ENCODE data around the gene TMEM223. TPM values are rescaled to one million over a fixed set of nuclear protein-coding genes. Genes with fewer than 3 reads are reported as not detected.
"Not testable (repeated sequence)": the region's sequence is repeated elsewhere in the genome, so short reads cannot be mapped to it uniquely, and the experiment has no call there.

The TMEM223 gene
- total RNA-seq, 1 experiment from 2014 or later, result 47.4 TPM

GRCh38 chr11:62755086-62755615 lies 36.7 kb downstream of the TMEM223 start:
- DNase-seq (ENCODE audit: low read depth), result no peak

DNA sequence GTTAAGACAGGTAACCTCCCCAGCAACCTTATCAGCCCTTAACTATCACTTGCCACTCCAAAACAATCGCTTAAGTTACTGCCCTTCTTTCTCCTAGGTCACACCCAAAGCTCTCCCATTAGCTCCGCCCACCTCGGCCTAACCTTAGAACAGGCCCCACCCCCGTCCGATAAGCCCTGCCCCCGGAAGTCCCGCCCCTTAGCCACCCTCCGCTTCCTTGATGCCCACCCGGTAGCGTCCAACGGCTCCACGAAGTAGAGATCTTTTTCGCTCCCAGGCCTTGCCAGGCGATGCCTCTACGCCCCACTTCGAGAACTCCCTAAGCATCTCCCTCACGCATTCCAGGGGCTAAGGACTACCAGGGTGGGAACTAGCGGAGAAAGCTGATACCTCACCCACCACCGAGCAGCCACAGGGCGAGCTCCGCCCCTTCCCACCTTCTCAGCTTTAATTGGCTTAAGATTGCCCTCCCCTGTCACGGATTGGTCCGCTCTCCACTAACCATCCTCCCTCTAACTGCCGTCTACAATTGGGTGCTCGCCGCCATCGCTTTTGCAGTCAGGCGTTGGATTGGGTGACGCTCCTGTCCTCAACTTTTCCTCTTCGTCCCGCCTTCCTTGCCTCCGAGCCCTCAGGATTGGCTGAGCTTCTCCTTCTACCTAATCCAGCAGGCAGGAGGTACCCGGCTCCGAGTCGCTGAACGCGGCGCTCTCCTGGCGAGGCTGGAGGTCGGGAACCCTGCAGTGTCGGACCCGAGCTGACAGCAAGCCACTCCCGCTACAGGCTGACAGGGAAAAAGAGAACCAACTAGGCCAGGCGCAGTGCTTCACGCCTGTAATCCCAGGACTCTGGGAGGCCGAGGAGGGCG lies 37.8 kb downstream of the TMEM223 start, which contains the start of gene ZBTB3:
ZBTB3 (minus strand) TSS at position 425 of the 868 bp plus-strand sequence. CDS start 496 bp downstream, outside the sequence.
- DNase-seq (ENCODE audit: low read depth), result peak; percentile 100

GRCh38 chr11:62752994-62753735 lies 38.6 kb downstream of the TMEM223 start:
- no peak for DNase-seq (ENCODE audit: low read depth)

DNA sequence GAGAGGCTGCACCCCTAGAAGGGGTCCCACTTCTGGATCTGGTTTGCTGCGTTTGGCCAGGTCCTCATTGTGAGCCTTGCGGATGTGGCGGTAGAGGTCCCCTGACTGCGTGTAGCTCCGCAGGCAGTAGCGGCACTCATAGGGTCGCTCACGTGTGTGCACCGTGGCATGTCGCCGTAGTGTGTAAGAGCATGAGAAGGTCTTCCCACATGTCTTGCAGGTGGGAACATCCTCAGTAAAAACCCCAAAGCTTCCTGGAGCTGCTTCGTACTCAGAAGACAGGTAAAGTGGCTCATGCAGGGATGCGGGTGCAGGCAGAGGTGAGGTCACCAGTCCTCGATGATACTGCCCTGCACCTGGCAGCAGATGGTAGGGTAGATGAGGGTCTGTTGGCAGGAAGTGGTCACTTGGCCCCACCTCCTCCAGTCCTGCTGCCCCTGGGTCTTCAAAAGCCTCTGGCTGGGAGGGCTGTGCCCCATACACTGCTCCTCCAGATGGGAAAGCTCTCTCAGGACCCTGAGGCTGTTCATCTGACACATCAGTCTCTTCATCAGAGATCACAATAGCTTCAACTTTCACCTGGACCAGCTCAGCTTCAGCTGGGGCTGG lies 39.5 kb downstream of the TMEM223 start:
- no peak for DNase-seq (ENCODE audit: low read depth)

GRCh38 chr11:62749931-62750330 lies 41.9 kb downstream of the TMEM223 start:
- not testable (repeated sequence) for DNase-seq (ENCODE audit: low read depth)

DNA sequence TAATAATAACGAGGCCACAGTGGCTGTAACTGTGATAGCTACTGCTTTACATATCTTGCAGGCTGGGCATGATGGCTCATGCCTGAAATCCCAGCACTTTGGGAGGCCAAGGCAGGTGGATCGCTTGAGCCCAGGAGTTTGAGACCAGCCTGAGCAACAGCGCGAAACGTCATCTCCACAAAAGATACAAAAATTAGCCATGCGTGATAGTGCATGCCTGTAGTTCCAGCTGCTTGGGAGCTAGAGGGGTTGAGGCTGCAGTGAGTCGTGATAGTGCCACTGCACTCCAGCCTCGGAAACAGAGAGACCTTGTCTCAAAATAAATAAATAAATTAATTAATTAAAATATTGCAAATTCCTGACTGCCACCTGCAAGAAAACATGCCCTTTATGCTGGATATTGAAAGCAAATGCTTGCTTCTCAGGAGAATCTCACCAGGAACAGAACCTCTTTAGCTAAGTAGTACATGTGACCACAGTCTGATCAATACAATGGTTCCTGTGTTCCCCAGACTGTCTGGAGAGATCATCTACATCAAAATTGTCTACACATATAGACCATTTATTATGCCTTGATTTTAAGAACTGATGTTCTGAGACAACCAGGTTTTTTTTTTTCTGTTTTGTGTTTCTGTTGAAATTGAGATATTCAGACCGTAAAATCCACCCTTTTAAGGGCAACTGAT lies 44.2 kb downstream of the TMEM223 start:
- no peak for DNase-seq (ENCODE audit: low read depth)

Small RNA genes within 50 kb of the gene (small RNA-seq; reads per million reads assigned to genes)
- gene MIR6514, result not detected
- not detected for gene RNU6-118P

Other genes starting within 250 kb of the TMEM223 start
- 184 and 193 TPM in 2 replicates for gene AHNAK, start 245.2 kb downstream of the TMEM223 start, total RNA-seq (2014; rRNA removed; shearing (Covaris generic))
- 1,970 and 1,995 TPM in 2 replicates for gene EEF1G, start 218.1 kb downstream of the TMEM223 start, total RNA-seq (2014; rRNA removed; shearing (Covaris generic))
- 19.6 and 21.0 TPM in 2 replicates for gene TUT1, start 200.5 kb downstream of the TMEM223 start, total RNA-seq (2014; rRNA removed; shearing (Covaris generic))
- 179 and 193 TPM in 2 replicates for gene MTA2, start 190.1 kb downstream of the TMEM223 start, total RNA-seq (2014; rRNA removed; shearing (Covaris generic))
- 27.5 and 28.7 TPM in 2 replicates for gene EML3, start 179.2 kb downstream of the TMEM223 start, total RNA-seq (2014; rRNA removed; shearing (Covaris generic))
- gene ROM1, start 178.7 kb downstream of the TMEM223 start, total RNA-seq (2014; rRNA removed; shearing (Covaris generic)), result 3.3 and 7.7 TPM in 2 replicates
- gene B3GAT3, start 170.0 kb downstream of the TMEM223 start, total RNA-seq (2014; rRNA removed; shearing (Covaris generic)), result 63.8 and 67.2 TPM in 2 replicates
- gene GANAB, start 145.4 kb downstream of the TMEM223 start, total RNA-seq (2014; rRNA removed; shearing (Covaris generic)), result 191 and 221 TPM in 2 replicates
- 33.8 and 41.9 TPM in 2 replicates for gene INTS5, start 138.7 kb downstream of the TMEM223 start, total RNA-seq (2014; rRNA removed; shearing (Covaris generic))
- gene C11orf98, start 126.8 kb downstream of the TMEM223 start, total RNA-seq (2014; rRNA removed; shearing (Covaris generic)), result 239 and 266 TPM in 2 replicates
- 31.0 and 33.5 TPM in 2 replicates for gene CSKMT, start 126.7 kb downstream of the TMEM223 start, total RNA-seq (2014; rRNA removed; shearing (Covaris generic))
- 28.6 and 38.0 TPM in 2 replicates for gene UQCC3, start 120.3 kb downstream of the TMEM223 start, total RNA-seq (2014; rRNA removed; shearing (Covaris generic))
- 4.8 and 6.6 TPM in 2 replicates for gene LBHD1, start 119.7 kb downstream of the TMEM223 start, total RNA-seq (2014; rRNA removed; shearing (Covaris generic))
- gene UBXN1, start 112.9 kb downstream of the TMEM223 start, total RNA-seq (2014; rRNA removed; shearing (Covaris generic)), result 128 and 144 TPM in 2 replicates
- 0.13 and 0.20 TPM in 2 replicates for gene LRRN4CL, start 102.5 kb downstream of the TMEM223 start, total RNA-seq (2014; rRNA removed; shearing (Covaris generic))
- gene BSCL2, start 84.6 kb downstream of the TMEM223 start, total RNA-seq (2014; rRNA removed; shearing (Covaris generic)), result 18.8 and 19.2 TPM in 2 replicates
- gene GNG3, start 84.3 kb downstream of the TMEM223 start, total RNA-seq (2014; rRNA removed; shearing (Covaris generic)), result not detected in 2 replicates
- gene HNRNPUL2, start 64.5 kb downstream of the TMEM223 start, total RNA-seq (2014; rRNA removed; shearing (Covaris generic)), result 4.1 and 9.3 TPM in 2 replicates
- gene TTC9C, start 63.5 kb downstream of the TMEM223 start, total RNA-seq (2014; rRNA removed; shearing (Covaris generic)), result 55.6 and 67.9 TPM in 2 replicates
- gene ZBTB3, start 37.8 kb downstream of the TMEM223 start, total RNA-seq (2014; rRNA removed; shearing (Covaris generic)), result 9.2 and 9.8 TPM in 2 replicates
- gene POLR2G, start 30.4 kb downstream of the TMEM223 start, total RNA-seq (2014; rRNA removed; shearing (Covaris generic)), result 92.6 and 143 TPM in 2 replicates
- 27.0 and 29.2 TPM in 2 replicates for gene TAF6L, start 20.6 kb downstream of the TMEM223 start, total RNA-seq (2014; rRNA removed; shearing (Covaris generic))
- gene TMEM179B, start 4.6 kb downstream of the TMEM223 start, total RNA-seq (2014; rRNA removed; shearing (Covaris generic)), result 112 and 181 TPM in 2 replicates
- 27.4 and 46.3 TPM in 2 replicates for gene NXF1, start 13.4 kb upstream of the TMEM223 start, total RNA-seq (2014; rRNA removed; shearing (Covaris generic))
- gene STX5, start 40.0 kb upstream of the TMEM223 start, total RNA-seq (2014; rRNA removed; shearing (Covaris generic)), result 32.8 and 34.0 TPM in 2 replicates
- gene TEX54, start 40.8 kb upstream of the TMEM223 start, total RNA-seq (2014; rRNA removed; shearing (Covaris generic)), result 0.66 TPM in 1 of 2 replicates, not detected in the other
- 145 and 176 TPM in 2 replicates for gene WDR74, start 47.6 kb upstream of the TMEM223 start, total RNA-seq (2014; rRNA removed; shearing (Covaris generic))
- 275 and 289 TPM in 2 replicates for gene SLC3A2, start 88.9 kb upstream of the TMEM223 start, total RNA-seq (2014; rRNA removed; shearing (Covaris generic))
- gene CHRM1, start 129.4 kb upstream of the TMEM223 start, total RNA-seq (2014; rRNA removed; shearing (Covaris generic)), result not detected in 2 replicates
- not detected in 2 replicates for gene SLC22A6, start 193.0 kb upstream of the TMEM223 start, total RNA-seq (2014; rRNA removed; shearing (Covaris generic))
- gene SLC22A8, start 223.8 kb upstream of the TMEM223 start, total RNA-seq (2014; rRNA removed; shearing (Covaris generic)), result not detected in 2 replicates

All from HT1080 (cell line).